AG04449 (cell line): Measurements from ENCODE around the gene ANKS1A.

Source experiments
- CTCF ChIA-PET: fragments of 350-600 bp; formaldehyde crosslinking; extraction: SDS; loops from one replicate; lab custom pipeline; 2021; ENCODE audit warnings: antibody characterized with exemption; lab: Yijun Ruan, JAX
- POLR2A ChIA-PET: fragments of 400-600, 350-600 bp; formaldehyde crosslinking; extraction: SDS; loops from one replicate; lab custom pipeline; 2020; ENCODE audit warnings: antibody characterized with exemption, inconsistent platforms; lab: Yijun Ruan, JAX
- DNase-seq: peaks from one replicate; pipeline ENCODE4 v3.0.0-alpha.2; 2010; ENCODE audit warnings: low read depth, low spot score
- H3K4me3 ChIP-seq: 2 replicates; pipeline ENCODE4 v1.5.1; 2011; ENCODE audit warnings: low read depth, mild to moderate bottlenecking, control low read depth, low read length
- CTCF ChIP-seq: IDR thresholded peaks from one replicate; pipeline ENCODE4 v1.5.1; 2011; ENCODE audit warnings: mild to moderate bottlenecking, moderate library complexity, low read length, control low read depth, inconsistent platforms; ENCODE audit not compliant: insufficient read depth; ENCODE audit errors: missing control alignments

Gene ANKS1A

GRCh38 chr6:34961082-34961481 lies 72.0 kb downstream of the ANKS1A start:
- ChIA-PET POLR2A (no interaction called here), CTCF (interaction anchor here (1.7 kb wide), 1 partner anchor 26 kb away, joined by 8 read pairs; no protein-coding TSS in a partner anchor)
- no peak for DNase-seq
- no peak for TF ChIP-seq CTCF
- no peak overlapping the region for H3K4me3 ChIP-seq

GRCh38 chr6:34961574-34961973 lies 72.5 kb downstream of the ANKS1A start:
- H3K4me3 ChIP-seq, result no peak overlapping the region
- ChIA-PET CTCF (interaction anchor here (1.7 kb wide), 1 partner anchor 25 kb away, joined by 8 read pairs; no protein-coding TSS in a partner anchor), POLR2A (no interaction called here)
- TF ChIP-seq CTCF, result no peak
- DNase-seq, result no peak

- no peak overlapping the region for H3K4me3 ChIP-seq
- CTCF ChIA-PET, result interaction anchor here (1.0 to 2.0 kb wide), 4 partner anchors 13 to 22 kb away, joined by 4 to 5 read pairs (median 4); no protein-coding TSS in a partner anchor
- no peak for DNase-seq
- POLR2A ChIA-PET, result no interaction called here
- no peak for TF ChIP-seq CTCF
These were observed 75.5 kb downstream of the ANKS1A start for GRCh38 chr6:34964564-34964963.

GRCh38 chr6:34967461-34967860 lies 78.4 kb downstream of the ANKS1A start:
- POLR2A ChIA-PET, result no interaction called here
- H3K4me3 ChIP-seq, result no peak overlapping the region
- no peak for TF ChIP-seq CTCF
- no peak for DNase-seq
- CTCF ChIA-PET, result interaction anchor here (1.3 to 8.3 kb wide), 3 partner anchors 12 to 358 kb away, joined by 3 to 106 read pairs (median 3); no protein-coding TSS in a partner anchor

GRCh38 chr6:34969662-34970265 lies 80.7 kb downstream of the ANKS1A start:
- ChIA-PET POLR2A (no interaction called here), CTCF (interaction anchor here (1.3 to 8.3 kb wide), 4 partner anchors 10 to 270 kb away, joined by 3 to 106 read pairs (median 5); no protein-coding TSS in a partner anchor)
- DNase-seq, result no peak
- TF ChIP-seq CTCF, result no peak
- no peak overlapping the region for H3K4me3 ChIP-seq

- no peak for DNase-seq
- H3K4me3 ChIP-seq, result no peak overlapping the region
- ChIA-PET CTCF (interaction anchor here (1.3 to 8.3 kb wide), 3 partner anchors 9 to 269 kb away, joined by 3 to 106 read pairs (median 4); no protein-coding TSS in a partner anchor), POLR2A (no interaction called here)
- no peak for TF ChIP-seq CTCF
These were observed 81.4 kb downstream of the ANKS1A start for GRCh38 chr6:34970488-34970887.
